HepG2 (cell line): Measurements from ENCODE around the gene HECTD1.
"Not testable (repeated sequence)": the region's sequence is repeated elsewhere in the genome, so short reads cannot be mapped to it uniquely, and the experiment has no call there.

Experiments
- ATF3 ChIP-seq: sonication (generic); formaldehyde crosslinking; IDR thresholded peaks from 2 replicates; pipeline ENCODE4 v1.4.0; 2020; ENCODE audit warnings: missing genetic modification reagents
- CBX5 ChIP-seq: sonication (generic); formaldehyde crosslinking; IDR thresholded peaks from 2 replicates; pipeline ENCODE4 v1.4.0; 2020; ENCODE audit warnings: missing genetic modification reagents, borderline replicate concordance
- CTCF ChIP-seq: sonication (generic); formaldehyde crosslinking; IDR thresholded peaks from 2 replicates; pipeline ENCODE4 v1.5.0; 2020; ENCODE audit warnings: mild to moderate bottlenecking, missing genetic modification reagents, moderate library complexity
- FOXM1 ChIP-seq: sonication (generic); formaldehyde crosslinking; IDR thresholded peaks from 2 replicates; pipeline ENCODE4 v1.5.0; 2020; ENCODE audit warnings: missing genetic modification reagents
- GABPA ChIP-seq, 2 experiments: IDR thresholded peaks; 2 replicates each; pipeline ENCODE4 v1.6.1; 2011 to 2016; ENCODE audit warnings: low read depth in 2 of 2, low read length in 1 of 2, missing biosample characterization in 1 of 2, missing genetic modification characterization in 1 of 2
- IRF1 ChIP-seq: sonication (generic); formaldehyde crosslinking; IDR thresholded peaks from 2 replicates; pipeline ENCODE4 v1.4.0; 2020; ENCODE audit warnings: low read depth, mild to moderate bottlenecking, missing genetic modification reagents
- MTA1 ChIP-seq: sonication (generic); formaldehyde crosslinking; IDR thresholded peaks from 2 replicates; pipeline ENCODE4 v1.4.0; 2020; ENCODE audit warnings: missing genetic modification reagents, mild to moderate bottlenecking, borderline replicate concordance
- NFYB ChIP-seq: sonication (generic); formaldehyde crosslinking; IDR thresholded peaks from 2 replicates; pipeline ENCODE4 v1.4.0; 2020; ENCODE audit warnings: missing genetic modification reagents
- POLR2A ChIP-seq, 2 experiments: IDR thresholded peaks; 2 replicates each; pipeline ENCODE4 v1.6.1; 2011; ENCODE audit warnings: low read depth in 2 of 2, low read length in 2 of 2, mild to moderate bottlenecking in 1 of 2, moderate library complexity in 1 of 2; ENCODE audit not compliant: insufficient read depth in 1 of 2
- ZNF331 ChIP-seq: sonication (generic); formaldehyde crosslinking; IDR thresholded peaks from 2 replicates; pipeline ENCODE4 v1.4.0; 2020; ENCODE audit warnings: missing genetic modification reagents
- ZNF446 ChIP-seq: sonication (generic); formaldehyde crosslinking; IDR thresholded peaks from 2 replicates; pipeline ENCODE4 v1.5.0; 2020; ENCODE audit warnings: mild to moderate bottlenecking, missing genetic modification reagents
- TF ChIP-seq, protein P1 (sequence below): IDR thresholded peaks from 2 replicates; pipeline ENCODE4 v1.6.1; 2016; ENCODE audit warnings: low read depth, control low read depth

DNA sequence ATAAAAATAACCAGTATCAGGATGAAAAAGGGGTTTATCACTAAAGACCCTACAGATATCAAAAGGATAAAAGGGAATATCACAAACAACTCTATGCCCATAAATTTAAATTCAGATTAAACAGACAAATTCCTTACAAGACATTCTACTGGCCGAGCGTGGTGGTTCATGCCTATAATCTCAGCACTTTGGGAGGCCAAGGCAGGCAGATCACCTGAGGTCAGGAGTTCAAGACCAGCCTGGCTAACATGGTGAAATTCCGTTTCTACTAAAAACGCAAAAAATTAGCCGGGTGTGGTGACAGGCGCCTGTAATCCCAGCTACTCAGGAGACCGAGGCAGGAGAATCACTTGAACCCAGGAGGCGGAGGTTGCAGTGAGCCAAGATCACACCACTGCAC, 15.0 kb downstream of the HECTD1 start:
- TF ChIP-seq, protein P1, sequence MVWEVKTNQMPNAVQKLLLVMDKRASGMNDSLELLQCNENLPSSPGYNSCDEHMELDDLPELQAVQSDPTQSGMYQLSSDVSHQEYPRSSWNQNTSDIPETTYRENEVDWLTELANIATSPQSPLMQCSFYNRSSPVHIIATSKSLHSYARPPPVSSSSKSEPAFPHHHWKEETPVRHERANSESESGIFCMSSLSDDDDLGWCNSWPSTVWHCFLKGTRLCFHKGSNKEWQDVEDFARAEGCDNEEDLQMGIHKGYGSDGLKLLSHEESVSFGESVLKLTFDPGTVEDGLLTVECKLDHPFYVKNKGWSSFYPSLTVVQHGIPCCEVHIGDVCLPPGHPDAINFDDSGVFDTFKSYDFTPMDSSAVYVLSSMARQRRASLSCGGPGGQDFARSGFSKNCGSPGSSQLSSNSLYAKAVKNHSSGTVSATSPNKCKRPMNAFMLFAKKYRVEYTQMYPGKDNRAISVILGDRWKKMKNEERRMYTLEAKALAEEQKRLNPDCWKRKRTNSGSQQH (CRISPR knock-in tag) = not testable (repeated sequence)
- TF ChIP-seq CTCF (CRISPR knock-in tag); POLR2A (IDR thresholded peaks at IDR 0.05; ENCODE audit: insufficient read depth in 1 of 2, low read depth in 2 of 2, low read length in 2 of 2); IRF1; ZNF331 (CRISPR knock-in tag); MTA1 (CRISPR knock-in tag); ZNF446 (CRISPR knock-in tag); CBX5 (CRISPR knock-in tag); NFYB (CRISPR knock-in tag); ATF3 (CRISPR knock-in tag); FOXM1; GABPA (IDR thresholded peaks at IDR 0.05; ENCODE audit: low read depth, low read length); GABPA (CRISPR knock-in tag; IDR thresholded peaks at IDR 0.05; ENCODE audit: low read depth): not testable (repeated sequence)
